Keratinocyte (primary cell): ENCODE measurements around the gene SEMA3C.

Source experiments
- EZH2 ChIP-seq: IDR thresholded peaks from one replicate; pipeline ENCODE4 v1.6.1; 2012; ENCODE audit warnings: inconsistent platforms, mild to moderate bottlenecking, low read length, moderate library complexity
- TF ChIP-seq, protein P1 (sequence below), 3 experiments: IDR thresholded peaks in 1 of 3; conservative IDR thresholded peaks in 1 of 3; optimal IDR thresholded peaks in 1 of 3; 2 replicates in 2 of 3; 3 replicates in 1 of 3; pipeline versions ENCODE3 to v1.5.1; 2011; ENCODE audit warnings: low read length in 3 of 3, mild to moderate bottlenecking in 3 of 3, moderate library complexity in 2 of 3, control low read depth in 1 of 3, inconsistent platforms in 1 of 3; ENCODE audit not compliant: insufficient read depth in 2 of 3; ENCODE audit errors: extremely low read depth in 1 of 3

DNA sequence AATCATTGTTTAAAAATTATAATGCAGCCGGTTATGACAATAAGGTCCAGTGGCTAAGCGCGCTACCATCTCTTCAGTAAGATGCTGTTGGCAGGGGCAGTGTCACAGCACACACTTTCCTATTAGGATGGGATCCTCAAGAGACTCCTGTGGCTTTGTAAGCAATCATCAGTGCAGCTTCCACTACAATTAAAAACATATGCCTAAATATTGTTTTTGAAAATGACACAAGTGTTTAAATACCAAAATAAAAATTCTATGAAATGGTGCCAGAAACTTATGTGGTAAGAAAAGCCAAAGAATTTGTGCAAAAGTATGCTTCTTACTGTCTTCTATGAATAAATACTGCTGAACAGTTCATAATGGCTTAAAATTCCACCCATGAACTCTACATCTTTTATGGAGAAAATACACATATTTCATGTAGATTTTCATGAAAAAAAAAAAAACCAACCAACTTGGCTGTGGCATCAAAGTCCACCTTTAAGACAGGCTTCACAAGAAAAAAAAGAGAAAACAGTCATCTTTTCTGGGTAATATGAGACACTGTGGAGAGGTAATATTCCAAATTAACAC lies 132.8 kb downstream of the SEMA3C start:
- TF ChIP-seq EZH2: no peak
- TF ChIP-seq, protein P1, sequence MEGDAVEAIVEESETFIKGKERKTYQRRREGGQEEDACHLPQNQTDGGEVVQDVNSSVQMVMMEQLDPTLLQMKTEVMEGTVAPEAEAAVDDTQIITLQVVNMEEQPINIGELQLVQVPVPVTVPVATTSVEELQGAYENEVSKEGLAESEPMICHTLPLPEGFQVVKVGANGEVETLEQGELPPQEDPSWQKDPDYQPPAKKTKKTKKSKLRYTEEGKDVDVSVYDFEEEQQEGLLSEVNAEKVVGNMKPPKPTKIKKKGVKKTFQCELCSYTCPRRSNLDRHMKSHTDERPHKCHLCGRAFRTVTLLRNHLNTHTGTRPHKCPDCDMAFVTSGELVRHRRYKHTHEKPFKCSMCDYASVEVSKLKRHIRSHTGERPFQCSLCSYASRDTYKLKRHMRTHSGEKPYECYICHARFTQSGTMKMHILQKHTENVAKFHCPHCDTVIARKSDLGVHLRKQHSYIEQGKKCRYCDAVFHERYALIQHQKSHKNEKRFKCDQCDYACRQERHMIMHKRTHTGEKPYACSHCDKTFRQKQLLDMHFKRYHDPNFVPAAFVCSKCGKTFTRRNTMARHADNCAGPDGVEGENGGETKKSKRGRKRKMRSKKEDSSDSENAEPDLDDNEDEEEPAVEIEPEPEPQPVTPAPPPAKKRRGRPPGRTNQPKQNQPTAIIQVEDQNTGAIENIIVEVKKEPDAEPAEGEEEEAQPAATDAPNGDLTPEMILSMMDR (optimal IDR thresholded peaks at IDR 0.05 in 1 of 3, IDR thresholded peaks at IDR 0.05 in 1 of 3, conservative IDR thresholded peaks at IDR 0.05 in 1 of 3; ENCODE audit: extremely low read depth in 1 of 3, insufficient read depth in 2 of 3, low read length in 3 of 3): no peak
